ENCODE data around the gene NMNAT1.

DNA sequence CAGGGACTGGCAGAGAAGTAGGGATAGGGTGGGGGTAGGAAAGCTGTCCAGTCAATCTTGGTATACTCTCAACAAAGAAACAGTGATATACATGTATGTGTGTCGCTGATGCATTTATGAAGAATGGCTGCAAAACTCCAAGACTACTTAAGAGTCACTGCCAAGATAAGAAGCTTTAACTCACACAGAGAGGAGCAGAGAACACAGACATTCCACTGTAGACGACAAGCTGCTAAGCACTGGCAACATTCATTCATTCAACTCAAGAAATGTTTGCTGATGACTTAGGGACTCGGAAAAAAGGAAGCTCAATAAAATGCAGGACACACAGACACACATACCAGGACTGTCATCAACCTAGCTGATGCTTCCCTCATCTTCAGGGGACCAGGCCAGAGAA lies 38.7 kb upstream of the NMNAT1 start:
- TF ChIP-seq, protein P1, sequence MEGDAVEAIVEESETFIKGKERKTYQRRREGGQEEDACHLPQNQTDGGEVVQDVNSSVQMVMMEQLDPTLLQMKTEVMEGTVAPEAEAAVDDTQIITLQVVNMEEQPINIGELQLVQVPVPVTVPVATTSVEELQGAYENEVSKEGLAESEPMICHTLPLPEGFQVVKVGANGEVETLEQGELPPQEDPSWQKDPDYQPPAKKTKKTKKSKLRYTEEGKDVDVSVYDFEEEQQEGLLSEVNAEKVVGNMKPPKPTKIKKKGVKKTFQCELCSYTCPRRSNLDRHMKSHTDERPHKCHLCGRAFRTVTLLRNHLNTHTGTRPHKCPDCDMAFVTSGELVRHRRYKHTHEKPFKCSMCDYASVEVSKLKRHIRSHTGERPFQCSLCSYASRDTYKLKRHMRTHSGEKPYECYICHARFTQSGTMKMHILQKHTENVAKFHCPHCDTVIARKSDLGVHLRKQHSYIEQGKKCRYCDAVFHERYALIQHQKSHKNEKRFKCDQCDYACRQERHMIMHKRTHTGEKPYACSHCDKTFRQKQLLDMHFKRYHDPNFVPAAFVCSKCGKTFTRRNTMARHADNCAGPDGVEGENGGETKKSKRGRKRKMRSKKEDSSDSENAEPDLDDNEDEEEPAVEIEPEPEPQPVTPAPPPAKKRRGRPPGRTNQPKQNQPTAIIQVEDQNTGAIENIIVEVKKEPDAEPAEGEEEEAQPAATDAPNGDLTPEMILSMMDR (IDR thresholded peaks at IDR 0.05; ENCODE audit: poor library complexity), result no peak
- TF ChIP-seq EZH2 (IDR thresholded peaks at IDR 0.05; ENCODE audit: borderline replicate concordance) (no peak), EZH2phosphoT487 (IDR thresholded peaks at IDR 0.05; ENCODE audit: low read depth, severe bottlenecking, unreplicated experiment) (no peak)
